Central memory CD4-positive, alpha-beta T cell (primary cell): ENCODE results near the gene FRMPD2.
"Not testable (repeated sequence)": the region's sequence is repeated elsewhere in the genome, so short reads cannot be mapped to it uniquely, and the experiment has no call there.

Experiments used
- DNase-seq: peaks from one replicate; pipeline ENCODE4 v3.0.0; 2022

FRMPD2 gene

DNA sequence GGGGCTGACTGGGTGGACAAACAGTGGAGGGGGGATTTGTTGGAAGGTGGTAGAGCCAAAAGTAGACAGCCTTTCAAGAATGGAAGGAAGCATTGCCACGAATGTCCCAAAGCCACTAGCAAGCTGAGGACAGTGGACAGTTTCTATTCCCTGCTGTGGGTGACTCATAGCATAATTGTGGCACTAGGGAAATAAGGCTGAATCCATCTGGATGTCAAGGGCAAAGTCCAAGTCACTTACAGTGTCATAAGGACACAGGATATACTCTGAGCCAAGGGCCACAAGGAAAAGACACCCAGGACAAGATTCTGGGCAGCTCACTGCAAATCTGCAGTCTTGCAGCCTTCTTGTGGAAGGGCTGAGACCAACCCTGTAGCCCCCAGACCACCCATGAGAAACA, 79.7 kb downstream of the FRMPD2 start:
- DNase-seq, result no peak

DNA sequence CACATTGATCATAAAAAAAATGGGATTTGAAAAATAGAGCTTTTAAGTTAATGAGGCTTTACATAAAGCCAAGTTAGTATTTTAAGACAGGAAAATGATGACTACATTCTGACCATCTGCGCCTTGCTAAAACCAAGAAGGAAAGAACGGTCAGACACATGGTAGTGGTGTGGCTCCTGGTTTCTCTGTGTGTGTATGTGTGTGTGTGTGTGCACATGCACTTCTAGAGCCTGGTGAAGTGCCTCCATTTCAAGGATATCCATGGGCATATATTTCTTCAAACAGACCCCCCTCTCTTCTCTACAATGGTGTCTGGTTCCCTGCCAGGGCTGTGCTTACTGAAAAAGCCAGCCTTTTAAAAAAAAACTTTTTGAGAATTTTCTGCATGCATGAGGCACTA, 80.9 kb downstream of the FRMPD2 start:
- DNase-seq, result no peak

DNA sequence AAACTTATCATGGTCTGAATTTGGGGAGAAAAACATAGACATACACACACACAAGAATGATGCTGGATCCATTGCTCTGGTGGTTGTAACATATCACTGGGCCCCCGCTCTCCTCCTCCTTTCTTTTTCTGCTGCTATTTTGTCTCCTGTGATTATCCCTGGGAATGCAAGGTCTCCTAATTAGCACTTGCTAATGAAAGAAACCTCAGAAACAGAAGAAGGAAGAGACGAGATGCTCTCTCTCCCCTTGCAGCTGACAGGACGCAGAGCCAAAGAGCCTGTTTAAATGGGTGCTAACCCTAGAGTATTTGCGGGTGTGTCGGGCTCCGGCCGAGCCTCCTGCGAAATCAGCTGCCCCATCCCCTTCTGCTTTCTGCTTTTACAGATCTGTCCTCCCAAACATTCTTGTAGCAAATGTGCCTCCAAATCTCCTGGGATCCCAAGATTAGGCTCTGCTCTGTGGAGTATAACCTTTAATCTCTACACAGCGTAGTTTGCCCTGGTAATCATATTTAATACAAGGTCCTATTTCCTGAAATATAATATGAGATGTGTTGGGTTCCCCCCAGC, 81.5 kb downstream of the FRMPD2 start:
- DNase-seq, result no peak

DNA sequence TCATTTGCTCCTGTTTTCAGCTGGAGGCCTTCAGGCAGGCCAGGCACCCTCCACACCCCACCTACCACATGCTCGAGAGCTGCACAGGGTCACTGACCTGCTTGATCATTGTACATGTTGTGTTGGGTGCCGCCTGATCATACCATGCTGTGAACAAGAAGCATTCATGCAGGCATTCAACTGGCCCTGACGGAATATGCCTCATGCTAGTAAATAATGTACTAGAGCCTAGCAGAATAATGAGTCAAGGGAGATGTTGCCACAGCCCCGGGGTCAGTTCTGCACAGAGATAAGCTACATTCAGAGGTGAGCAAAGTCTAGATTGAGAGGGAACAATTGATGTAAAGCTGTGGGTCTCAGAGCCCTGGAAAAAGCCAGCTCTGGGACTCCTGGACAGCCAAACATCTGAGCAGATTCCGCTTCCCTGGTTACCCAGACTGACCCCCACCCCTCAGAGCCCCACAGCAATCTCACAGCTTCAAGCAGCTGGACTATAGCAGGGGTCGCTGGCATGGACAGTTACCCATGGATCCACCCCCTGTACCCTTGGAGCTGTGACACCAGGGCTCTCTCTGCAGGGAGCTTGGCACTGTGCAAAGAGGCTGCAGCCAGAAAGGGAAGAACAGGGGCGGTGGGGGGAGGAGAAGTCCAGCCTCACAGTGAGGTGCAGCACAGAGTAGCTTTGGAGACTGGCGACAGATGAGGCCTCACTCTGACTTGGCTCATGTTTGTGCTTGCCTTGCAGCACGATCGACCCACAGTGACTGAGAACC, 86.6 kb downstream of the FRMPD2 start:
- DNase-seq, result no peak

DNA sequence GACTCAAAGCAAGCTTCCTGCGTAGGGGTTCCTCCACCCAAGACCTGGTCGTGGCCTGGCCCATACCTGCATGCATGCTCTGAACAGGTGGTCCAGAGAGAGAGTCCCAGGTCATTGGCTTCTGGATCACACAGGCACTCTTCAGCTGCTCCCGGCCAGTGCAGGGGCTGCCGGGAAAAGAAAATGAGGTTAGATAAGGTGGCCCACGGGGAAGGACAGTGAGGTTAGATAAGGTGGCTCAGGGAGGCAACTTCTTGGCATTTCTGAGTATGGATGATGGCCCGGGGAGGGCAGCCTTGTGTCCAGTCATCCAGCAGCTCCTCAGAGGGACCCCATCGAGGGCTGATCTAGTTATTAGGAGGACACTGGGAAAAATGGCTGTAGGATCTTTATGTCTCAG, 87.4 kb downstream of the FRMPD2 start:
- DNase-seq, result no peak

DNA sequence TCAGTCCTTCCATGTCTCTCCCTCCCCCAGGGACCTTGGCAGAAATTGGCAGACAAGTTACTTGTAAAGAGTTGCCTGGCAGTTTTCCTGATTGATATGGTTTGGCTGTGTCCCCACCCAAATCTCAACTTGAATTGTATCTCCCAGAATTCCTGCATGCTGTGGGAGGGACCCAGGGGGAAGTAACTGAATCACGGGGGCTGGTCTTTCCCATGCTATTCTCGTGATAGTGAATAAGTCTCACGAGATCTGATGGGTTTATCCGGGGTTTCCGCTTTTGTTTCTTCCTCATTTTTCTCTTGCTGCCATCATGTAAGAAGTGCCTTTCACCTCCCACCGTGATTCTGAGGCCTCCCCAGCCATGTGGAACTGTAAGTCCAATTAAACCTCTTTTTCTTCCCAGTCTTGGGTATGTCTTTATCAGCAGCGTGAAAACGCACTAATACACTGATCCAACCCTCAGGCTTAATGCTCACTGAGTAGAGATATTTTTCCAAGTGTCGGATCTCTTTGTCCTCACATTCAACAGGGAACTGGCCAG, 88.2 kb downstream of the FRMPD2 start:
- not testable (repeated sequence) for DNase-seq

DNA sequence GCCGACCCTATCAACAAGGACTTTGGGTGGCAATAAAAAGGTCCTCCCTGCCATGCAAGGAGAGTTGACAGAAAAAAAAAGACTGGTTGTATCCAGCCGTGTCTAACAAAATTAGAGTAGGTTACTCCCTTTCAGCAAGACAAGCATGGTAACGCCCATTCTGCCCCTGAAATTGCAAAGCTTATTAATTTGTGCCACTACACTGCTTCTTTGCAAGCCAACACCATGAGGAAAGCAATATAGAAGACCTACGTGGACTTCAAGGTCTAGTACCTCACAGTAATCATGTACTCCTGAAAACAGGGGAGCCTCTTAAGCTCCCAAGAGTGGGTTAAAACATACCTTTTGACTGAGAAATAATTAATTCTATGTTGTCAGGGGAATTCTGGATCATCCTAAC, 90.3 kb downstream of the FRMPD2 start:
- no peak for DNase-seq

DNA sequence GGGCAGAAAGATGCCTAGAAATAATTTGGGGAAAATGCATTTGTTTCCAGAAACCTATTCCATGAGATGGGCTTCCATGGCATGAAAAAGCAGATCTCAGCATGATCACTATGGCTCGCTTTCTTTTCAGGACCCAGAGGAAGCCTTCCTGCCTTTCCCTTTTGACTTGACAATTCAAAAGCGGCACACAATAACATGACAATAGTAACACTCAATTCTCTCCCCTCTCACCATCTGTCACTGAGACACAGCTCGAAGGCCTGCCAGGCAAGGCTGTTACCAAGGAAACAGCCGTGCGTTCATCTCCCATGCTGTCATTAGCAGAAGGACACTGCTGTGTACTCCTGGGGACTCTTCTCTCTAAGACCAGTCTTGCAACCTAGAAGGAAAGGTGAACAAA, 101.8 kb downstream of the FRMPD2 start:
- DNase-seq, result not testable (repeated sequence)

DNA sequence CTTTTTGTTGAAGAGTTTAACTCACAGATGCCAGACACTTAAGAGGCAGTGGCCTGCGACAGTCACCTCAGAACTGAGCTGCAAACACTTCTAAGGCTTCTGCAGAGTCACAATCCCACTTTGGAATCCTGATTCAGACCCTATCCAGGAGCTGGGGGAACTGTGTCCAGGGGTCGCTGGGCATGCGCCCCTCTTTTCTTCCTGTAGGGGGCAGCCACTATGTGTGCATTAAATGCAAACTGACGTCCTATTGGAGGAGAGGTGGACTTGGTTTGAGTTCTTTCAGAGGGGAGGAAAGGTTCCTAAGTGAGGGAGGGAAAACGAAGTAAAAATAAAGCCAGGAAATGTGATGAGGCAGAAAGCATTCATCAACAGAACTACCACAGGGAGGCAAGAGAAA, 113.8 kb downstream of the FRMPD2 start:
- DNase-seq, result not testable (repeated sequence)

DNA sequence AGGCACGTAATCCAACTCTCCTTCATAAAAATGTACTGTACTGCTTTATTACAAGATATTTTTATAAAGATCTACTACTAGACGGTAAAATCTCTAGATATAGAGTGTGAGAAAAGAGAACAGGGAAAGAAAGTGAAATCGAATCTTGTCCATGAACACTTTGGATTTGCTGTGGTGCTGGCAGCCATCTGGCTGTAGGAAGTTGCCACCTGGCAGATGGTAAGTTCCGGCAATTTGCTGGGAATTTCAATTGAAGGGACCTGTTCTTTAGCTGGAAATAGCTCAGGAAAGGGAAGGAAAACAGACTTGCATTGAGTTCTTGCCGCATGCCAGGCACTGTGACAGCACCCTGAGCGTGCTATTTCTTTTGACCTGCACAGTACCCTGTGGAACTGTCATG, 114.3 kb downstream of the FRMPD2 start:
- DNase-seq, result not testable (repeated sequence)

DNA sequence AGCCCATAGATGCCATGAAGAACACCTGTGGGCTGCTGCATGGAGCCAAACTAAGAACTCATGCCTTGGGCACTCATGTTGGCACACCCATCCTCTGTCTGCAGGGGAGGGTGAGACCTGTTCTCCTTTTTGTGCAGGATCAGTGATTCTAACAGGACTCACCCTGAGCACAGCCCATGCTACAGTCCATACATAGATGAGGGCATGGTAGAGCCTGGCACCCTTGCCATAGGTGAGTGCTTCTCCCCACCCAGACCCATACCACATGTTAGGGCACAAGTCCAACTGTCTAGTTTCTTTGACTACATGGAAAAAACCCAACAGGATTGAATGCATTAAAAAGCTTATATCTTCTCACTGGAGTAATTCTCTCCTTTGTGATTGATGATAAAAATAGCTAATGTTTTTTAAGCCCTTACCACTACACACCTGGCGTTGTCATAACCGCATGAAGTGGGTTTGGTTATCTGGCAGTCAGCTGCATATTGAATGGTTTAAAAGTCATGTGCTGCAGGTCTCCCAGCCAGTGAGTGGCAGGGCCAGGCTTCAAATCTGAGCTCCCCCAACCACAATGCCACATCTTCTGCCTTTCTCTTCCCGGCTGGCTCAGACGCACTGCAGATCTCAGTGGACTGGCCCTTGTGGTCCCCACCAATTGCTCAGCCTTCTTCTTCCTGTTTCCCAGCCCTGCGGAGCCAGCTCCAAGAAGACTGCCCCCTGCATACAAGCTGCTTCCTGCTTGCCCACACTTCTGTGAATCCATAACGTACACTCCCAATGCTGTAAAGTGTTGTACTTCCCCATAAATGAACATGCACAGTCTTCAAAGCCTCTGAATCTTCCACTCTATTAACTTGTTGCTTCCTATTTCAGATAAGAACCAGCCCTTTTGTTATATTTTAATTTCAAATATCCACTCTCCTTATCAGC, 120.0 kb downstream of the FRMPD2 start:
- DNase-seq, result not testable (repeated sequence)

DNA sequence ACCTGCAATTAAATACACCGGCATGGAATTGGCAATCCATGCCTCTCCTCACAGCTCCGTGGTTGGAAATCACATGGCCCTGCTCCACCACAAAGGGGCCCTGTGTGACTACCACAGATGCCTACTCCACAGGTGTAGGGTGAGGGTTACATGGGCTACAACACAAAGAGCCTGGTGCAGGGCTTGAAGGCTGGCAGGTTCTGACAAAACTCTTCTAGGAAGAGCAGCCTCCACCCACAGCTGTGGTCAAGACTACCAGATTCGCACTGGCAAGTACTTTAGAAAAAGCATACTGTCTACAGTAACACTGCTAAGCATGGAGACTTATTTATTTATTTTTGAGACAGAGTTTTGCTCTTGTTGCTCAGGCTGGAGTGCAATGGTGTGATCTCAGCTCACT, 126.9 kb downstream of the FRMPD2 start:
- not testable (repeated sequence) for DNase-seq

DNA sequence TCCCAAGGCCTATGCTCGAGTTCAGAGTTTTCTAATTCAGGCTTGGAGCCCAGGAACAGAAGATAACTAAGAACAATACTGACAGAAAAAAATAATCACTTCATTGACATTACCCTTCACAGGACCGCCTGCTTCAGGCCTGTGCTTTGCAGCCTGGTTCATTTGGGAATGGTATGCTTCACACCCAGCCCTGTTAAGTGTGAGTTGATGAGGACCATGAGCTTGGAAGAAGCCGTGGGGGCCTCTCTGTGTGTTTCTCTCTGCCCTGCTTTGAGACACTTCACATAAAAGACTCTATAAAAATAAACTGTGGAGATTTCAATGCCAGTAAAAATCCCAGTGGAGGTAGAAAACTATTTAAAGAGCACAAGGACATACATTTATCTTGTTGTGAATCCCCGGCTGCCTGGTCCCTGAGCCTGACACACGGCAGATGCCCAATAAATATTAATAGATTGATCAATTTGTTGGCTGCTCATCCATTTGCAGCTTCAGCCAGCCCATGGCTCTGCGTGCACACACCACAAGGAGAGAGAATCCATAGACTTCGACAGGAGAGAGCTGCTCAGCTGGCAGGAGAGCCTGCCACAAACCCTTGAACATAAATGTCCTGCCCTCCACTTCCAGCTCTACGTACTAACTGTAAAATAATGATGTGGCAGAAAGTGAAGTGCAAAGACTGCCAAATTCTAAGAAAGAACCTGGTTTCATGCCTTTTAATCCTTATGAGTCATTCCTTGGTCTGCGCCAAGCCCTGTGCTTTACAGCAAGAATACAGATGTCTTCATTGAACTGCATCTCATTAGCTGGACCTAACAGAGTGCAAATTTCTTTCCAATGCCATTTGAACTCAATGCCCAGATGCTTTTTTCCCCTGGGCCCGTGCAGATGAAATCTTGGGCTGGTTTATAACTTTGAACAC, 130.5 kb downstream of the FRMPD2 start:
- not testable (repeated sequence) for DNase-seq

DNA sequence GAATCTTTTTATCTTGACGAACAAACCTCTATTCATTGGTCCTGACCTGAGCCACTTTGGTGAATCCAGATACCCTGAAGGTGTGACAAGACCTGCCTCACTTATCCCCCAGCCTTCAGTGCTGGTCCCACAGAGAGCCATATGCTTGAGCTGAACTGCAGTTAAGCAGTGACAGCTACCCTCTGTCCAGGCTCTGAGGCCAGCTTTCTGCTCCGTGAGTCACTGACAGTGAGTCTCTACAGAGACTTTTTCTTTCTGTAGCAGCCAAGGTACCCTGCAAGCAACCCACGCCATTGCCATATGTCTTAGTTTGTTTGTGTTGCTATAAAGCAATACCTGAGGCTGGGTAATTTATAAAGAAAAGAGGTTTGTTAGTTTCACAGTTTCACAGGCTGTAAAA, 133.5 kb downstream of the FRMPD2 start:
- not testable (repeated sequence) for DNase-seq

DNA sequence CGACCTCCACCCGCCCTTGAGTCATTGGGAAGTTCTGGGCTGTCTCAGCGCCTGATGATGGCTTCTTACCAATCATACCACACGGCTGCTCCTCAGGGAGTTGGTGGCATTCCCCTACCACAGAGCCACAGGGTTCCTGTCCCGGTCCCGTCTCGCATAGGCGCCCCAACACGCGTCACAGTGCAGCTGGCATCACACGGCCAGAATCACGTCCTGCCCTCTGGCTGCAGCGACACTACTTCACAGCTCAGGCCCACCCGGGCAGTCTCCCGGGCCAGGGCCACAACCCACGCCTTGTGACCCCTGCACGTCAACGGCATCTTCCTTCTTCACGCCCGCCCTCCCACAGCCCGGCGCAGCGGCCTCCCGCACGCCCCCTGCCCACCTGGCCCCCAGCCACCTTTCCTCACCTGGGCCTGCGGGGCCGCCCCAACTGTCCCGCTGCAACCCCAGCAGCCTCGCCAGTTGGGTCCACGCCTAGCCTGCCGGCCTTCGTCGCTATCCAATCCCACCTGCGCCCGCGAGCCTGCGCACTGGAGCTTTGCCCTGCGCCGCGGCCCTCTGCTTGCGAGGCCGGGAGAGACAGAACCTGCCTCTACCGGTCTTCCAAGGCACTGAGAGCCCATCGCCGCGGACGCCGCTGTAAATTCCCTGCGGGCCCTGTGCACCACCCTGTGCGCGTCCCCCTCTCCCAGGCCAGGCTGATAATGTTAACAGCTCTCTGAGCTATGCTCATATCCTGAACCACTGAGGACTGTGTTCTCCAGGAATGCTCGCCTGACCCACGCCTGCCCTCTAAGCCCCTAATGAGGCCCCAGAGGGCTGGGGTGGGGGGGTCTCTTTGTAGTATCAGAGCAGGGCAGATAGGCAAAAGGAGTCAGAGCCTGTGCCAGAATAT, 134.3 kb downstream of the FRMPD2 start:
- DNase-seq, result not testable (repeated sequence)

DNA sequence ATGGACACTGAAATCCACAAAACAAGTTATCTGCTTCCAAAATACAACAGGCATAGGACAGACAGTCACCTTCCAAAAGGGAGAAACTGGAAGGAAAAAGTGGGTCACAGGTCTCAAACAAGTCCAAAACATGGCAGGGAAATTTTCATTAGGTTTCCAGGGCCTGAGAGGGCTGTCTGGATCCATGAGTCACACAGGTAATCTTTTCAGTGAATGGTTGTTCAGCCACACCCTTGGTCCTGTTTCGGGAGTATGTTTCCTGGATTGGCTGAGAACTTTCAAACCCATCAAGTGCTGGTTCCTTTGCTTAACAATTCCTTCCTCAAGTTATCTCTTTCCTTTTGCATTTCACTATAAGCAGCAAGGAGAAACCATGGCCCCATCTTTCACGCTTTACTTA, 145.5 kb downstream of the FRMPD2 start:
- DNase-seq, result not testable (repeated sequence)

DNA sequence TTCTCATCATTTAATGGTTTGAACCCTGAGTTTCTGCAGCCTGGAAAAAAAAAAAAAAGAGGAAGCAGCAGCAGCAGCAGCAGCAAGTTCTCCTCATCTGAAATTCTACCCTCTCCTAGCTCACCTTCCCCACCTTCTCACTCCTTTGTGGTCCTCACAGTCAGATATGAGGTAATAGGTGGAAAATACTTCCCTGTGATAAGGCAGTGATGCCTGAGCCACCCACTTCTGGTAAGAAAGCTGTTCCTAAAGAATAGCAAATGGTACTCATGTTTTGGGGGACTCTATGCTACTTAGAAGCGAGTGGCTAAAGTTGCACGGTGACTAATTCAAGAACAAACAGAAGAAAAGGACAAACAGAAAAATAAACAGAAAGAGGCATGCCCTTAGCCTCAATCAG, 148.2 kb downstream of the FRMPD2 start:
- DNase-seq, result not testable (repeated sequence)

DNA sequence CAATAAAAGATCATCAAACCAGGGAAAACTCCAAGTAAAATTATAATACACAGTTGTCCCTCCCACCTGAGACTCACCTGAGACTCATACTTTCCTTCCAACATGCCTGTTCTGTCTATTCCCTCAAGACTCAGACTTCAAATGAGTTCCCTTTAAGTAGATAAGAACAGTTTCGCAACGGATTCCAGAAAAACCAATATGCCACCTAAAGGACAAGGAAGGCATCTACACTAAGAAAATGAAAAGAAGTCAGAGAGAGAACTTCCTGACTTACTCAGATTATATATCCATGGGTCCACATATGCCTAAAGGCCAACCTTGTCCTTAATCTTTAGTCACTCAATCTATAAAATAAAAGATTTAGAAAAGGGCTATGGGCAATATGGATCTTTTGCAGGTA, 148.9 kb downstream of the FRMPD2 start:
- DNase-seq, result not testable (repeated sequence)

DNA sequence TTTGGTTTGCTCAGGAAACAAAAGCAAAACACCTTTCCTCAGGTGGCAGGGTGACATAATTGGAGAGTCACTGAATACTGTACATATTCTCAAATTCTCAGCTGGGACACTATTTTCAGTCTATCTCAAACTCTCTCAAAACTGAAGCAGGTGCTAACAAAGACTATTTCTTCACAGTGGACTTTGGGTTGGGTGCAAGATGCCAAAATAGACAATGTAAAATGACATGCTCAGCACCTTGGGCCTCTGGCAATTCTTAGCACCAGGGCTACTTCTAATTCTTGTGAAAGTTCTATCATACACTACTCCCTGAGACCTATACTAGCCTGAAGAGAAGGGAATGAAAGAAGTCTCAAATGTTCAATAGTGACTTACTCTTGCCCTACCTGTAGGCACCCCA, 151.9 kb downstream of the FRMPD2 start:
- not testable (repeated sequence) for DNase-seq

DNA sequence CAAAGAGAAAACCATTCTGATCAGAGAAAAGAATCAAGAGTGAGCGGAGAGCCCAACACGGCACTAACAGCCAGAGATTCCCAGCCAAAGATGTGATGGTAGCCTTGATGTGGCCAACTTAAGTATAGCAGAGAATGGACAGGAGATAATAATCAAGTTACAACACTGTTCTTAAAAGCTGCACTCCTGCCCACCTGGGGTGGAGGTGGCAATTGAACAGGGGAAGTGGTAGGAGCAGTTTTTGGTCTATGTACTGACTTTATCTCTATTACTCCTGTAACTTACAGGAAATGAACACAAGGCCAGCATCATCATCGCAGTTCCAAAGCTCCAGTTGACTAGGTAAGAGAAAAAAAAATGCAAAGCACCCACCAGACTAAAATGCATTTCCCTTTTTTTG, 164.2 kb downstream of the FRMPD2 start:
- not testable (repeated sequence) for DNase-seq
